Peyer's patch (tissue), 4 donors: ENCODE data around the gene PCGF3.

Source experiments
- CTCF ChIP-seq, 6 experiments: fragments of 450-650 bp in 4 of 6; fragments of 200-600 bp in 2 of 6; sonication (generic) in 1 of 6; IDR thresholded peaks; one replicate each; pipeline ENCODE4 v1.5.1; 2017 to 2019; ENCODE audit warnings: antibody characterized with exemption in 6 of 6, mild to moderate bottlenecking in 3 of 6, moderate library complexity in 1 of 6
- POLR2A ChIP-seq, 2 donors: fragments of 450-650 bp; IDR thresholded peaks; one replicate each; pipeline ENCODE4 v1.5.1; 2017; ENCODE audit warnings: antibody characterized with exemption in 2 of 2, mild to moderate bottlenecking in 2 of 2, moderate library complexity in 2 of 2

GRCh38 chr4:658681-659667 lies 46.7 kb upstream of the PCGF3 start:
- TF ChIP-seq POLR2A (IDR thresholded peaks at IDR 0.05) (no peak), CTCF (IDR thresholded peaks at IDR 0.05) (no peak)
